NCI-H187 (cell line): ENCODE results near the gene LRRC34.

Experiments used
- DNase-seq, 2 experiments: peaks; one replicate each; lab custom pipeline; 2025; lab: John Stamatoyannopoulos, UW

LRRC34 gene

GRCh38 chr3:169812332-169813235 lies at the start of gene LRRC34, which contains the start of gene LRRIQ4:
LRRC34 (minus strand) TSS chr3:169812904; CDS start chr3:169812548, 356 bp downstream.
LRRIQ4 (plus strand) TSS chr3:169812870; CDS start chr3:169821922, 9,052 bp downstream.
- DNase-seq: peak; percentile 42 to 43

- no peak for DNase-seq
Observed at GRCh38 chr3:169861871-169862270, 49.2 kb upstream of the LRRC34 start.

DNA sequence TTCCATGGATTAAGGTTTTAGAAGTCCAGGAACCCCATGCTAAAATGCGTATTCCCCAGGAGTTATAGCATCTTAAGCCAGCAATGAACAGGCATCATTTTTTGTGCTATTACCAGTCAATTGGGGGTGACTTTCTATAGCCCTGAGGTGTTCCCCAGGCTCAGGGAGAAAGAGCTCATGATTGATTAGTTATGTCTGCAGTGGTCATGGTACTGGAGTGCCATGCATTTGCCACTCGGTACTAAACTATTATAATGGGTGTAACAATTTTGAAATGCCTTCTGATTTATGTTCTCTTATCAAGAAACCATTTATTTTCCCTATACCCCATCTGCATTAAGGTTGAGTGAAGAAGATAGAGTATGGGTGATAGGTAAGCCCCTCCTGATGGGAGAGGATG lies 45.1 kb upstream of the LRRC34 start:
- no peak for DNase-seq

GRCh38 chr3:169855514-169855913 lies 42.8 kb upstream of the LRRC34 start:
- no peak for DNase-seq

DNA sequence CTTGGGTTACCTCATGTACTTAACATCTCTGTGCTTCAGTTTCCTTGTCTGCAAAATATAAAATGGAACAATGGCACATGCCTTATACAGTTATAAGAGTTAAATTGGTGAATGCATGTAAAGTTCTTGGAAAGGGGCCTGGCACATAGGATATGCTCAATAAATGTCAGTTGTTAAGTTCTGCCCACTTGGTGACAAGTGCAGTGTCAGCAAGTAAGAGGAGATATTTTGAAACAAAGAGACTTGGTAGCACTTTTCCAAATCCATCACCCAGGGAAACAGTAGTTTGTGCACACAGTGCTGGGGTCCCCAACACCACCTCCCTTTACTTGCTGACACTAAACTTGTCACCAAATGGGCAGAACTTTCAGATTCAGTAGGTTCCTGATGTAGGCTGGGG lies 37.9 kb upstream of the LRRC34 start:
- DNase-seq: no peak

- DNase-seq: no peak
Observed at GRCh38 chr3:169848741-169849140, 36.0 kb upstream of the LRRC34 start.

GRCh38 chr3:169847896-169848295 lies 35.2 kb upstream of the LRRC34 start:
- peak; percentile 48 to 89 for DNase-seq

DNA sequence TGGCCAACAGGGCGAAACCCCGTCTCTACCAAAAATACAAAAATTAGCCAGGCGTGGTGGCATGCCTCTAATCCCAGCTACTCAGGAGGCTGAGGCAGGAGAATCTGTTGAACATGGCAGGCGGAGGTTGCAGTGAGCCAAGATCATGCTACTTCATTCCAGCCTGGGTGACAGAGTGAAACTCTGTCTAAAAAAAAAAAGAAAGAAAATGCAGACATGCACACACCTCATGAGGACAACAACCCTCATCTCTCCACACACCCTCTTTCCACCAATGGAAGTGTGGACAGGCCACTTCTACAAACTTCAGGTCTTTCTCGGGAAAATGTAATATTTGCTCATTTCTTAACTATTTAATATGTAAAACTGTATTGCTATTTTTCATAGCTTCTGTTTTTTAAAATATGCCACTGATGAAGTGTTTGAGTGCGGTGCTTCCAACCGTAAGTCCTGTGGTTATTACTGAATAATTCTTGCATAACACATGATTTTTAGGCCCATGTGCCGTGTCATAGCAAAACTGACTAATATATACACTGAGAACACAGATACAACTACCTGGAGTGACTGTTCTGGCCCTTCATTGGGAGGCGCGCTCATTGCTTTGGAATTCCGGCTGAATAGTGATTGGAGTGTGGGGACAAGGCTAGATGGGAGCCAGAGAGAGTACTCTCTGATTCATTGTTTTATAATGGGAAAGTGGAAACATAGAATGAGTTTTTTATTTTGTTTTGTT lies 33.9 kb upstream of the LRRC34 start:
- no peak for DNase-seq

- DNase-seq: no peak
Observed at GRCh38 chr3:169842960-169843359, 30.3 kb upstream of the LRRC34 start.

DNA sequence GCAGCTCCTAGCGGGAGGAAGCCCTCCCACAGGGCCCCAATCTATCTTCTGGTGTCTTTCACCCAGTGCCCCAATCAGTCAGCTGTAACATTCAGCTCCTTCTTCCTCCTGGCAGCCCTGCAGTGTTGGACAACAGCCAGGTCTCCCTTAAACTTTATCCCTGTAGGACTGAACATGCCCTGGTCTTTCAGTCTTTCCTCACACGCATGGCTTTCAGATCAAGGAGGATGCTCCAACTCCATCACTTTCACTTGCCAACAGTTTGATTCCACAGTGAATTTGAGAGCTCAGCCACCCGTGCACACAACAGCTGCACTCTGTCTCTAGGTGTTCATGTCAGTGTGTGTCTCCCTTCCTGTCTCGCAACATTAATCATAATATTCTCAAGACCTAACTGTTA lies 28.5 kb upstream of the LRRC34 start:
- DNase-seq: no peak

- no peak for DNase-seq
Observed at GRCh38 chr3:169838511-169839030, 25.9 kb upstream of the LRRC34 start.

- DNase-seq: no peak
Observed at GRCh38 chr3:169836942-169837275, 24.2 kb upstream of the LRRC34 start.

GRCh38 chr3:169836078-169836941 lies 23.6 kb upstream of the LRRC34 start:
- DNase-seq: no peak

DNA sequence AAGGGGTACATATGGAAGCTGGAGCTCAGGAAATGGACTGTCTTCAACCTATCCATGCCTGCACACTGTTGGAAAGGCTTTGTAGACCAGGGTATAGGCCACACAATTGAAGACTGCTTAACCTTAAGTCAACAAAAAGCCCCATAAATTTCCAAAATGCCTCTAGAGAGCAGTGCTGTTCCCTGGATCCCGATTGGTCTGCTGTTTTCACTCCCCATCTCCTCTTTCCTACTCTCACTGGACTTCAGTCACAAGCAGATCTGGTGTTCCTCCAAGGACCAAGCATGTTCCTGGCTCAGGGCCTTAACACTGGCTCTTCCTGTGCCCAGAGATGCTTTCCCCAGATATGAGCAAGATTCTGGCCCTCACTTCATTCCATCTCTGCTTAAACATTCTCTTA lies 22.8 kb upstream of the LRRC34 start:
- DNase-seq: no peak

- DNase-seq: no peak
Observed at GRCh38 chr3:169827712-169828111, 15.0 kb upstream of the LRRC34 start.

GRCh38 chr3:169825316-169825715 lies 12.6 kb upstream of the LRRC34 start:
- DNase-seq: no peak

DNA sequence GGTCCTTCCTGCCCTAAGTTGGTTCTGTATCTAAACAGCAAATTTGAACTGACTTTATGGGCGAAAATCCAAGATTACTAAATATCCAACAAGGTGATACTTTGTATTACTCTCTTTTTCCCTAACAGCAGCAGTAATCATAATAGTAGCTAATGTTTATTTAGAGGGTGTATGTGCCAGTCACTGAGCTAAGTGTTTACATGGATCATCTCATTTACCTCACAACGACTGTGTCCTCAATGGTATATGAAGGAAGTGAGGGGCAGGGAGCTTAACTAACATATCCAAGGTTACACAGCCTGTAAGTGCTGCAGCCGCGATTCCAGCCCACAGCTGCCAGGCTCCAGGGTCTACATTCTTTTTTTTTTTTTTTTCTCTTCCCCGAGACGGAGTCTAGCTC lies 10.3 kb upstream of the LRRC34 start:
- no peak for DNase-seq

DNA sequence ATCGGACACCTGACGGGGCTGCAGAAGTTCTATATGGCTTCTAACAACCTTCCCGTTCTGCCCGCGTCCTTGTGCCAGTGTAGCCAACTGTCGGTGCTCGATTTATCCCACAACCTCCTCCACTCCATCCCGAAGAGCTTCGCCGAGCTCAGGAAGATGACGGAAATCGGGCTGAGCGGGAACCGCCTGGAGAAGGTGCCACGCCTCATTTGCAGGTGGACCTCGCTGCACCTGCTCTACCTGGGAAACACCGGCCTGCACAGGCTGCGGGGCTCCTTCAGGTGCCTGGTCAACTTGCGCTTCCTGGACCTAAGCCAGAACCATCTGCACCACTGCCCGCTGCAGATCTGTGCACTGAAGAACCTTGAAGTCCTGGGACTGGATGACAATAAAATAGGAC lies 9.8 kb upstream of the LRRC34 start:
- peak; percentile 74 to 76 for DNase-seq

- peak in 1 of 2 experiments; percentile 76 for DNase-seq
Observed at GRCh38 chr3:169822091-169822490, 9.4 kb upstream of the LRRC34 start.

- DNase-seq: no peak
Observed at GRCh38 chr3:169818316-169818715, 5.6 kb upstream of the LRRC34 start.

- DNase-seq: peak in 1 of 2 experiments; percentile 2
Observed at GRCh38 chr3:169815590-169816150, 3.0 kb upstream of the LRRC34 start.
